DOHH2 (cell line): ENCODE results near the gene GAS2L1.

Experiments used
- H3F3A ChIP-seq: fragments of 200-600 bp; sonication (generic), shearing (Covaris generic); 2 replicates; pipeline ENCODE4 v1.6.0; 2016; ENCODE audit warnings: antibody characterized with exemption, mild to moderate bottlenecking; ENCODE audit not compliant: control insufficient read depth, insufficient read depth
- H3K27ac ChIP-seq: fragments of 200-600 bp; sonication (generic); 2 replicates; pipeline ENCODE4 v1.5.1; 2014; ENCODE audit warnings: low read depth, mild to moderate bottlenecking, low read length, moderate library complexity
- H3K27me3 ChIP-seq: fragments of 200-600 bp; sonication (generic); 2 replicates; pipeline ENCODE4 v1.6.1; 2014; ENCODE audit warnings: mild to moderate bottlenecking, low read length, mixed read lengths; ENCODE audit not compliant: control insufficient read depth
- H3K36me3 ChIP-seq: fragments of 200-600 bp; sonication (generic); 2 replicates; pipeline ENCODE4 v1.6.1; 2014; ENCODE audit warnings: mild to moderate bottlenecking, low read length, moderate library complexity, mixed read lengths; ENCODE audit not compliant: control insufficient read depth
- H3K4me1 ChIP-seq: fragments of 200-600 bp; sonication (generic); 2 replicates; pipeline ENCODE4 v1.6.1; 2014; ENCODE audit warnings: mild to moderate bottlenecking, low read length, mixed read lengths; ENCODE audit not compliant: control insufficient read depth
- H3K4me2 ChIP-seq: fragments of 200-600 bp; sonication (generic); 2 replicates; pipeline ENCODE4 v1.6.0; 2014; ENCODE audit warnings: mild to moderate bottlenecking, low read length, moderate library complexity
- H3K4me3 ChIP-seq: fragments of 200-600 bp; sonication (generic); 2 replicates; pipeline ENCODE4 v1.5.1; 2014; ENCODE audit warnings: mild to moderate bottlenecking, low read length, mixed read lengths
- H3K79me2 ChIP-seq: fragments of 200-600 bp; sonication (generic); 2 replicates; pipeline ENCODE4 v1.6.1; 2014; ENCODE audit warnings: mild to moderate bottlenecking, low read length, mixed read lengths; ENCODE audit not compliant: control insufficient read depth
- H3K9me2 ChIP-seq: fragments of 200-600 bp; sonication (generic); replicated peaks from 2 replicates; pipeline ENCODE4 v1.6.1; 2014; ENCODE audit warnings: mild to moderate bottlenecking, low read length, mixed read lengths; ENCODE audit not compliant: control insufficient read depth
- H3K9me3 ChIP-seq: fragments of 200-600 bp; sonication (generic); 2 replicates; pipeline ENCODE4 v1.6.1; 2014; ENCODE audit warnings: antibody characterized with exemption, low read length, mixed read lengths; ENCODE audit not compliant: control insufficient read depth, insufficient read depth
- H4K20me1 ChIP-seq: fragments of 200-600 bp; sonication (generic); 2 replicates; pipeline ENCODE4 v1.6.0; 2014; ENCODE audit warnings: low read depth, mild to moderate bottlenecking, antibody characterized with exemption, low read length, moderate library complexity; ENCODE audit not compliant: control insufficient read depth, insufficient read depth
- CTCF ChIP-seq: fragments of 200-600 bp; sonication (generic); IDR thresholded peaks from one replicate; pipeline ENCODE4 v1.5.1; 2014; ENCODE audit warnings: antibody characterized with exemption, mild to moderate bottlenecking, low read depth, low read length; ENCODE audit not compliant: poor library complexity, severe bottlenecking
- EZH2phosphoT487 ChIP-seq: fragments of 200-600 bp; sonication (generic); IDR thresholded peaks from 2 replicates; pipeline ENCODE4 v1.6.1; 2017; ENCODE audit warnings: borderline replicate concordance, mild to moderate bottlenecking, antibody characterized with exemption, low read length, moderate library complexity, mixed read lengths

GAS2L1 gene

GRCh38 chr22:29268511-29269229 lies 37.8 kb upstream of the GAS2L1 start:
- Histone ChIP-seq H3K4me3 (peak overlapping the region; percentile 93), H4K20me1 (peaks cover 47% of the 10 kb centered on the region), H3K4me1 (peaks cover 37% of the 10 kb centered on the region), H3K4me2 (peak overlapping the region; percentile 98), H3K9me3 (no peaks in the 10 kb centered on the region), H3K27ac (peak overlapping the region; percentile 84), H3K9me2 (no peaks in the 10 kb centered on the region), H3F3A (0 out of 2 replicates have a peak, but pooled peaks cover 3% of the 10 kb centered on the region), H3K79me2 (peaks cover 80% of the 10 kb centered on the region), H3K36me3 (peaks cover 90% of the 10 kb centered on the region), H3K27me3 (no peaks in the 10 kb centered on the region)
- TF ChIP-seq EZH2phosphoT487 (no peak), CTCF (no peak)

- peak overlapping the region; percentile 84 for H3K27ac ChIP-seq
- H3K9me3 ChIP-seq = no peaks in the 10 kb centered on the region
- no peak for TF ChIP-seq EZH2phosphoT487
- no peak for TF ChIP-seq CTCF
- peaks cover 86% of the 10 kb centered on the region for H3K79me2 ChIP-seq
- peak overlapping the region; percentile 93 for H3K4me3 ChIP-seq
- H3K27me3 ChIP-seq = no peaks in the 10 kb centered on the region
- peak overlapping the region; percentile 98 for H3K4me2 ChIP-seq
- no peaks in the 10 kb centered on the region for H3K9me2 ChIP-seq
- H4K20me1 ChIP-seq = peaks cover 51% of the 10 kb centered on the region
- 0 out of 2 replicates have a peak, but pooled peaks cover 3% of the 10 kb centered on the region for H3F3A ChIP-seq
- peaks cover 37% of the 10 kb centered on the region for H3K4me1 ChIP-seq
- H3K36me3 ChIP-seq = peaks cover 90% of the 10 kb centered on the region
Observed at GRCh38 chr22:29269230-29269604, 37.2 kb upstream of the GAS2L1 start.

GRCh38 chr22:29269731-29270474 lies 36.5 kb upstream of the GAS2L1 start:
- Histone ChIP-seq H3K9me3 (no peaks in the 10 kb centered on the region), H3K9me2 (no peaks in the 10 kb centered on the region), H3K36me3 (peaks cover 93% of the 10 kb centered on the region), H3K4me1 (peaks cover 37% of the 10 kb centered on the region), H3K27me3 (no peaks in the 10 kb centered on the region), H3K4me2 (peak overlapping the region; percentile 98), H3K27ac (peak overlapping the region; percentile 84), H3K4me3 (peak overlapping the region; percentile 93), H3K79me2 (peaks cover 93% of the 10 kb centered on the region), H4K20me1 (peaks cover 53% of the 10 kb centered on the region), H3F3A (peaks cover 3% of the 10 kb centered on the region; the same call in 1 of the 2 replicates)
- no peak for TF ChIP-seq EZH2phosphoT487
- TF ChIP-seq CTCF = no peak
